H1 (cell line): ENCODE measurements around the gene HSD17B8. TPM values are rescaled to one million over a fixed set of nuclear protein-coding genes. Genes with fewer than 3 reads are reported as not detected.

ENCODE experiments used
- CTCF ChIA-PET: fragments of 300-600 bp; sonication (Branson Sonifier 250); formaldehyde crosslinking; loops from one replicate; lab custom pipeline; 2021; ENCODE audit not compliant: partially characterized antibody; lab: Charles Lee
- POLR2A ChIA-PET: fragments of 300-600 bp; sonication (Branson Sonifier 250); formaldehyde crosslinking; loops from one replicate; lab custom pipeline; 2021; ENCODE audit warnings: inconsistent platforms; ENCODE audit not compliant: partially characterized antibody; lab: Charles Lee
- DNase-seq, 2 experiments: peaks; one replicate each; pipeline versions ENCODE4 v3.0.0 to v3.0.0-alpha.2; 2010 to 2022; ENCODE audit warnings: low spot score in 2 of 2, low read depth in 1 of 2, mixed read lengths in 1 of 2
- FAIRE-seq: peaks from 2 replicates; lab custom pipeline; 2011; peaks lifted over from hg19 to GRCh38; lab: Jason Lieb, UNC
- H2AFZ ChIP-seq: 2 replicates; pipeline ENCODE4 v1.8.1; 2012; ENCODE audit warnings: low read length, inconsistent platforms
- H2AK5ac ChIP-seq: 2 replicates; pipeline ENCODE4 v1.6.1; 2013; ENCODE audit warnings: low read depth, low read length
- H2BK120ac ChIP-seq: replicated peaks from 2 replicates; pipeline ENCODE3; 2013; ENCODE audit warnings: low read depth, low read length, inconsistent platforms
- H2BK12ac ChIP-seq: 2 replicates; pipeline ENCODE4 v1.6.1; 2013; ENCODE audit warnings: low read depth, low read length
- H2BK15ac ChIP-seq: 2 replicates; pipeline ENCODE4 v1.6.1; 2013; ENCODE audit warnings: low read length
- H2BK20ac ChIP-seq: 2 replicates; pipeline ENCODE4 v1.6.1; 2013; ENCODE audit warnings: low read length
- H2BK5ac ChIP-seq: 2 replicates; pipeline ENCODE4 v1.6.1; 2013; ENCODE audit warnings: low read depth, low read length
- H3K14ac ChIP-seq: 2 replicates; pipeline ENCODE4 v1.6.1; 2013; ENCODE audit warnings: inconsistent platforms; ENCODE audit not compliant: insufficient read length
- H3K18ac ChIP-seq: 2 replicates; pipeline ENCODE4 v1.6.1; 2013; ENCODE audit warnings: low read length; ENCODE audit errors: extremely low read depth
- H3K23ac ChIP-seq: 2 replicates; pipeline ENCODE4 v1.6.1; 2013; ENCODE audit warnings: inconsistent platforms; ENCODE audit not compliant: insufficient read length
- H3K23me2 ChIP-seq: 2 replicates; pipeline ENCODE4 v1.6.1; 2013; ENCODE audit warnings: low read depth, low read length
- H3K27ac ChIP-seq: 2 replicates; pipeline ENCODE4 v1.6.1; 2011; ENCODE audit warnings: low read depth, low read length, inconsistent platforms
- H3K27me3 ChIP-seq, 4 experiments: replicated peaks in 1 of 4; 1 replicate in 1 of 4; 2 replicates in 3 of 4; pipeline versions ENCODE4 v1.6.1 to v1.8.1; 2011 to 2013; ENCODE audit warnings: low read length in 3 of 4, mild to moderate bottlenecking in 3 of 4, inconsistent platforms in 2 of 4, mixed read lengths in 2 of 4, moderate library complexity in 1 of 4; ENCODE audit not compliant: control insufficient read depth in 3 of 4, insufficient read depth in 3 of 4; ENCODE audit errors: extremely low read depth in 1 of 4
- H3K36me3 ChIP-seq, 4 experiments: 2 replicates each; pipeline versions ENCODE4 v1.6.1 to v1.8.1; 2011 to 2013; ENCODE audit warnings: mild to moderate bottlenecking in 4 of 4, low read length in 3 of 4, moderate library complexity in 2 of 4, control low read depth in 1 of 4, inconsistent platforms in 1 of 4; ENCODE audit not compliant: insufficient read depth in 4 of 4, control insufficient read depth in 2 of 4
- H3K4ac ChIP-seq: replicated peaks from 2 replicates; pipeline ENCODE3; 2013; ENCODE audit warnings: low read length, low read depth, mixed read lengths, inconsistent platforms; ENCODE audit not compliant: insufficient read length
- H3K4me1 ChIP-seq, 4 experiments: replicated peaks in 1 of 4; 1 replicate in 1 of 4; 2 replicates in 3 of 4; pipeline versions ENCODE4 v1.6.1 to v1.8.1; 2011 to 2013; ENCODE audit warnings: low read length in 3 of 4, inconsistent platforms in 2 of 4, mixed read lengths in 1 of 4; ENCODE audit not compliant: insufficient read depth in 4 of 4, control insufficient read depth in 3 of 4
- H3K4me2 ChIP-seq, 2 experiments: 2 replicates each; pipeline versions ENCODE4 v1.6.1 to v1.8.1; 2011 to 2013; ENCODE audit warnings: low read depth in 2 of 2, low read length in 2 of 2, control low read depth in 1 of 2, inconsistent platforms in 1 of 2, mild to moderate bottlenecking in 1 of 2; ENCODE audit not compliant: insufficient read depth in 1 of 2
- H3K4me3 ChIP-seq, 4 experiments: fragments of 200-600, 300-600 bp in 1 of 4; sonication (generic), shearing (Covaris generic), sonication (Bioruptor Twin) in 1 of 4; 2 replicates each; pipeline versions ENCODE4 v1.5.1 to v1.8.1; 2011 to 2016; ENCODE audit warnings: low read length in 4 of 4, low read depth in 3 of 4, control low read depth in 2 of 4, inconsistent platforms in 2 of 4, mild to moderate bottlenecking in 2 of 4, mixed read lengths in 1 of 4, moderate library complexity in 1 of 4; ENCODE audit not compliant: insufficient read depth in 2 of 4; ENCODE audit errors: extremely low read depth in 1 of 4
- H3K56ac ChIP-seq: replicated peaks from 2 replicates; pipeline ENCODE3; 2013; ENCODE audit warnings: low read depth, mild to moderate bottlenecking, mixed read lengths, low read length, inconsistent platforms; ENCODE audit not compliant: insufficient read length
- H3K79me1 ChIP-seq: 2 replicates; pipeline ENCODE4 v1.6.1; 2013; ENCODE audit warnings: low read depth, low read length, control low read depth
- H3K79me2 ChIP-seq, 2 experiments: 2 replicates each; pipeline versions ENCODE4 v1.6.1 to v1.8.1; 2012 to 2013; ENCODE audit warnings: low read length in 2 of 2, mild to moderate bottlenecking in 2 of 2, inconsistent platforms in 1 of 2; ENCODE audit not compliant: insufficient read depth in 2 of 2, control insufficient read depth in 1 of 2
- H3K9ac ChIP-seq, 4 experiments: replicated peaks in 1 of 4; 1 replicate in 1 of 4; 2 replicates in 3 of 4; pipeline versions ENCODE4 v1.6.1 to v1.8.1; 2011 to 2013; ENCODE audit warnings: low read depth in 3 of 4, low read length in 3 of 4, control low read depth in 2 of 4, mild to moderate bottlenecking in 2 of 4, moderate library complexity in 2 of 4, inconsistent platforms in 1 of 4; ENCODE audit errors: extremely low read depth in 1 of 4
- H3K9me3 ChIP-seq, 2 experiments: 2 replicates each; pipeline versions ENCODE4 v1.6.1 to v1.8.1; 2012 to 2013; ENCODE audit warnings: mild to moderate bottlenecking in 2 of 2, moderate library complexity in 2 of 2, control low read depth in 1 of 2, inconsistent platforms in 1 of 2, low read depth in 1 of 2, low read length in 1 of 2, mixed read lengths in 1 of 2; ENCODE audit not compliant: insufficient read depth in 2 of 2
- H4K20me1 ChIP-seq, 2 experiments: replicated peaks in 1 of 2; 2 replicates each; pipeline versions ENCODE3 to v1.8.1; 2011 to 2013; ENCODE audit warnings: inconsistent platforms in 2 of 2, low read length in 2 of 2, mild to moderate bottlenecking in 1 of 2; ENCODE audit not compliant: insufficient read depth in 2 of 2, control insufficient read depth in 1 of 2
- H4K5ac ChIP-seq: 2 replicates; pipeline ENCODE4 v1.6.1; 2013; ENCODE audit warnings: low read length, low read depth, mixed read lengths, inconsistent platforms; ENCODE audit not compliant: insufficient read length
- H4K8ac ChIP-seq: 2 replicates; pipeline ENCODE4 v1.8.0; 2013; ENCODE audit warnings: mild to moderate bottlenecking, moderate library complexity, low read length, inconsistent platforms; ENCODE audit not compliant: insufficient read depth; ENCODE audit errors: extremely low read depth
- H4K91ac ChIP-seq: replicated peaks from 2 replicates; pipeline ENCODE3; 2013; ENCODE audit warnings: low read length, mixed read lengths, inconsistent platforms; ENCODE audit not compliant: insufficient read length
- CTBP2 ChIP-seq: IDR thresholded peaks from 2 replicates; pipeline ENCODE4 v1.7.0; 2011; ENCODE audit warnings: borderline replicate concordance, mild to moderate bottlenecking, moderate library complexity, mixed read lengths, low read length; ENCODE audit not compliant: insufficient read depth, insufficient read length
- RAD21 ChIP-seq, 2 experiments: IDR thresholded peaks in 1 of 2; conservative IDR thresholded peaks in 1 of 2; 2 replicates each; pipeline ENCODE4 v1.6.1; 2011; ENCODE audit warnings: low read depth in 2 of 2, low read length in 2 of 2, improper control_type of control experiment in 1 of 2, inconsistent platforms in 1 of 2, mild to moderate bottlenecking in 1 of 2, moderate library complexity in 1 of 2
- SAP30 ChIP-seq: fragments of 300-600 bp; sonication (generic); IDR thresholded peaks from 2 replicates; pipeline ENCODE4 v1.7.1; 2012; ENCODE audit warnings: low read length, moderate library complexity, mild to moderate bottlenecking, inconsistent platforms; ENCODE audit not compliant: insufficient read depth, insufficient replicate concordance
- WGBS, 2 experiments: shearing (Covaris generic) in 1 of 2; methylation state at CpG; one replicate each; pipeline versions ENCODE4 v1.1.6 to v1.1.7; 2013 to 2015; ENCODE audit warnings: low lambda C conversion rate in 2 of 2, mixed read lengths in 2 of 2, inconsistent platforms in 1 of 2, low coverage in 1 of 2, missing lambda C conversion rate in 1 of 2; ENCODE audit not compliant: insufficient replicate concordance in 2 of 2, insufficient coverage in 1 of 2, insufficient read length in 1 of 2; ENCODE audit errors: extremely low coverage in 1 of 2, missing lambda C conversion rate in 1 of 2; 5-methylcytosine and 5-hydroxymethylcytosine counted together
- polyA plus RNA-seq, 7 experiments: library from polyadenylated mRNA; depleted of rRNA in 3 of 7; stranded (reverse) in 5 of 7; unstranded in 2 of 7; fragments of >200 nt in 5 of 7; fragments of 200-250 nt in 2 of 7; gene quantifications; 1 replicate in 5 of 7; 2 replicates in 1 of 7; 4 replicates in 1 of 7; pipeline versions ENCODE4 v1.2.1 to v1.2.3, GENCODE V29; 2011 to 2013; ENCODE audit warnings: missing spikeins in 2 of 7, mixed read lengths in 2 of 7
- total RNA-seq: library from RNA; stranded (reverse); fragmentation: NEBNext Ultra II Directional; extraction: Animal tissue kit (Norgen Biotek cat#: 25700); gene quantifications from 2 replicates; pipeline ENCODE4 v1.2.1, GENCODE V29; 2021
- TF ChIP-seq, protein P1 (sequence below), 3 experiments: IDR thresholded peaks; 1 replicate in 2 of 3; 2 replicates in 1 of 3; pipeline versions ENCODE4 v1.5.1 to v1.6.1; 2011; ENCODE audit warnings: low read length in 3 of 3, mild to moderate bottlenecking in 3 of 3, inconsistent platforms in 2 of 3, low read depth in 1 of 3, moderate library complexity in 1 of 3; ENCODE audit not compliant: insufficient read depth in 1 of 3; ENCODE audit errors: control extremely low read depth in 1 of 3

HSD17B8 gene
- total and polyA plus RNA-seq, 2 of the 8 experiments (the other 6 are each of a cell fraction or from before 2014, with no cell fraction given), result 3.3 to 17.1 TPM

DNA sequence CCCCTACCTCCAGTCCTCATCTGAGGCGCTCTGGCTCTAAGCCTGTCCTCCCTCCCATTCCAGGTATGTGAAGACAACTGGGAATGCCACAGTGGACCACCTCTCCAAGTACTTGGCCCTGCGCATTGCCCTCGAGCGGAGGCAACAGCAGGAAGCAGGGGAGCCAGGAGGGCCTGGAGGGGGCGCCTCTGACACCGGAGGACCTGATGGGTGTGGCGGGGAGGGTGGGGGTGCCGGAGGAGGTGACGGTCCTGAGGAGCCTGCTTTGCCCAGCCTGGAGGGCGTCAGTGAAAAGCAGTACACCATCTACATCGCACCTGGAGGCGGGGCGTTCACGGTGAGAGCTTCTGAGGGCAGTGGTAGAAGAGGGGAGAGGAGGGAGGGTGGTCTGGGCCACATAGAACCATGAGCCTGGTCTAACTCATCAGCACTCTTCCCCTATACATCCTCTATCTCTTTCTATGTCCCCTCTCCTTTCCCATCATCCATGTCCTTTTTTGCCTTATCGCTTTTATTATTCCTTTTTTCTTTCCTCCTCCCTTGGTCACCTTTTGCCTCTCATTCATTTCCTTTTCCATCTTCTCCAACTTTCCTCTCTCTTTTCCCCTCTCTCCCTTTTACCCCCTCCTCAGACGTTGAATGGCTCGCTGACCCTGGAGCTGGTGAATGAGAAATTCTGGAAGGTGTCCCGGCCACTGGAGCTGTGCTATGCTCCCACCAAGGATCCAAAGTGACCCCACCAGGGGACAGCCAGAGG, 7.4 kb downstream of the HSD17B8 start:
- WGBS, 2 experiments, result 48% methylated on average over 18 of the region's 18 CpGs; no CpG with 5 or more reads in 1 of the 2 experiments
- H3K4me1 ChIP-seq, result peaks cover 0 to 13% (median 6%) of the 10 kb centered on the region in 4 experiments; a peak in 6 of 7 replicates
- no peak overlapping the region for H3K27ac ChIP-seq

More for the DNA sequence above, 7.4 kb downstream of the HSD17B8 start:
- H4K8ac ChIP-seq, result no peak overlapping the region
- H3K18ac ChIP-seq, result no peak overlapping the region
- H4K20me1 ChIP-seq, result peaks cover 2 to 16% of the 10 kb centered on the region in 2 experiments
- no peak overlapping the region for H2AK5ac ChIP-seq
- no peak overlapping the region for H3K9ac ChIP-seq
- H3K4ac ChIP-seq, result no peak overlapping the region
- H2BK20ac ChIP-seq, result no peak overlapping the region
- no peak overlapping the region; a peak in 2 of 4 replicates for H3K4me2 ChIP-seq
- H3K23ac ChIP-seq, result no peak overlapping the region
- no peak overlapping the region for H2BK5ac ChIP-seq
- H3K9me3 ChIP-seq, result no peaks in the 10 kb centered on the region
- H3K56ac ChIP-seq, result no peak overlapping the region
- H2BK120ac ChIP-seq, result no peak overlapping the region
- DNase-seq, result peak in 1 of 2 experiments; percentile 74
- H2BK12ac ChIP-seq, result no peak overlapping the region
- ChIA-PET CTCF (interaction anchor here (0.5 to 6.3 kb wide), 11 partner anchors 14 to 258 kb away, joined by 3 to 60 read pairs (median 3); no protein-coding TSS in a partner anchor), POLR2A (interaction anchor here (0.7 to 2.3 kb wide), 11 partner anchors 8 to 241 kb away, joined by 3 to 13 read pairs (median 3); partner anchors contain the start of genes B3GALT4, HSD17B8, RPS18 and VPS52)
- peaks cover 32 to 70% (median 63%) of the 10 kb centered on the region in 4 experiments for H3K27me3 ChIP-seq
- no peaks in the 10 kb centered on the region; the same call in 1 of the 2 replicates for H3K79me1 ChIP-seq
- no peaks in the 10 kb centered on the region for H3K79me2 ChIP-seq
- FAIRE-seq, result no peak
- no peak overlapping the region for H2AFZ ChIP-seq
- H3K4me3 ChIP-seq, result no peak overlapping the region
- no peak overlapping the region for H4K91ac ChIP-seq
- no peak overlapping the region for H4K5ac ChIP-seq
- H3K14ac ChIP-seq, result no peak overlapping the region
- TF ChIP-seq SAP30, result no peak
- TF ChIP-seq, protein P1, sequence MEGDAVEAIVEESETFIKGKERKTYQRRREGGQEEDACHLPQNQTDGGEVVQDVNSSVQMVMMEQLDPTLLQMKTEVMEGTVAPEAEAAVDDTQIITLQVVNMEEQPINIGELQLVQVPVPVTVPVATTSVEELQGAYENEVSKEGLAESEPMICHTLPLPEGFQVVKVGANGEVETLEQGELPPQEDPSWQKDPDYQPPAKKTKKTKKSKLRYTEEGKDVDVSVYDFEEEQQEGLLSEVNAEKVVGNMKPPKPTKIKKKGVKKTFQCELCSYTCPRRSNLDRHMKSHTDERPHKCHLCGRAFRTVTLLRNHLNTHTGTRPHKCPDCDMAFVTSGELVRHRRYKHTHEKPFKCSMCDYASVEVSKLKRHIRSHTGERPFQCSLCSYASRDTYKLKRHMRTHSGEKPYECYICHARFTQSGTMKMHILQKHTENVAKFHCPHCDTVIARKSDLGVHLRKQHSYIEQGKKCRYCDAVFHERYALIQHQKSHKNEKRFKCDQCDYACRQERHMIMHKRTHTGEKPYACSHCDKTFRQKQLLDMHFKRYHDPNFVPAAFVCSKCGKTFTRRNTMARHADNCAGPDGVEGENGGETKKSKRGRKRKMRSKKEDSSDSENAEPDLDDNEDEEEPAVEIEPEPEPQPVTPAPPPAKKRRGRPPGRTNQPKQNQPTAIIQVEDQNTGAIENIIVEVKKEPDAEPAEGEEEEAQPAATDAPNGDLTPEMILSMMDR (IDR thresholded peaks at IDR 0.05; ENCODE audit: control extremely low read depth in 1 of 3, insufficient read depth in 1 of 3, low read depth in 1 of 3, low read length in 3 of 3), result peak in 2 of 3 experiments; percentile 39 to 43; a peak in 3 of 4 replicates
- peak; percentile 25 to 28; a peak in 2 of 4 replicates for TF ChIP-seq RAD21 (IDR thresholded peaks at IDR 0.05 in 1 of 2, conservative IDR thresholded peaks at IDR 0.05 in 1 of 2; ENCODE audit: low read depth in 2 of 2, low read length in 2 of 2)
- no peak for TF ChIP-seq CTBP2
- TF ChIP-seq, all 59 proteins: peak for 2
- no peak overlapping the region for H2BK15ac ChIP-seq
- H3K23me2 ChIP-seq, result peaks cover 24% of the 10 kb centered on the region; the same call in 1 of the 2 replicates
- H3K36me3 ChIP-seq, result peaks cover 2 to 7% (median 4%) of the 10 kb centered on the region in 4 experiments; a peak in 3 of 8 replicates
